Dermis blood vessel endothelial cell (primary cell): ENCODE data around the gene HABP2. TPM values are rescaled to one million over a fixed set of nuclear protein-coding genes. Genes with fewer than 3 reads are reported as not detected.

Source experiments
- DNase-seq: peaks from one replicate; pipeline ENCODE4 v3.0.0; 2010
- total RNA-seq: library from RNA; depleted of rRNA; stranded (reverse); fragments of >200 nt; gene quantifications from 2 replicates; pipeline ENCODE4 v1.2.3, GENCODE V29; 2014

HABP2 gene
- total RNA-seq, 1 donor from 2014 or later, result under 0.01 TPM

DNA sequence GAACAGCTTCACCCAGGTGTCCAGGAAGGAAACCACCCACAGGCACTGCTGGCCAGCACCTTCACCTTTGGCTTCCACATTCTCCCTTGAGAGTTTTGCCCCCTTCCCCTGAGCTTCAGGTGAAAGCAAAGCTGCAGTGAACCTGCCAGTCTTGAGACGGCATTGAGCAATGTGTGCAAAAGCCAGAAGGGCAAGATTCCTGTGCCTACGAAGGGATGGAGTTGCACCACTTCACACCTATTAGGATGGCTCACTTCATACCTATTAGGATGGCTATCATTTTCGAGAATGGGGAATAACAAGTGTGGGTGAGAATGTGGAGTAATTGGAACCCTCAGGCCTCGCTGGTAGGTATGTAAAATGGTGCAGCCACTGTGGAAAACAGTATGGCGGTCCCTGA is 7.2 kb downstream of the HABP2 start:
- no peak for DNase-seq

- DNase-seq, result no peak
These were observed 8.4 kb downstream of the HABP2 start for GRCh38 chr10:113561214-113561613.

GRCh38 chr10:113562069-113562468 is 9.2 kb downstream of the HABP2 start:
- no peak for DNase-seq

DNA sequence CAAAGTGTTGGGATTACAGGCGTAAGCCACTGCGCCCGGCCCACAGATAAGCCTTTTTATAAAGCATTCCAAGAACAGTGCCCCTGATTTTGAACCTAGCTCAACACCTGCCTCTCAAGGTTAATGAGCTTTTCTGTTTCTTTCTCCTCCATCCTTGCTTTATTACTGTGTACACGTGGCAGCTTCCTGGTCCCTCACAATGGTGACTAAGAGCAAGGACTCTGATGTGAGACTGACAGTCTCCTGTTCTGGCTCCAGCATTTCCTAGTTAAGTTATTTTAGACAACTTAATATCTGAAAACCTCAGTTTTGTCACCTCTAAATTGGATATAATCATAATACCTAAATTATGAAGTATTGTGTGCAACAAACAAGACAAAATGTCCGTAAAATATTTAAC is 9.9 kb downstream of the HABP2 start:
- DNase-seq, result peak; percentile 6

DNA sequence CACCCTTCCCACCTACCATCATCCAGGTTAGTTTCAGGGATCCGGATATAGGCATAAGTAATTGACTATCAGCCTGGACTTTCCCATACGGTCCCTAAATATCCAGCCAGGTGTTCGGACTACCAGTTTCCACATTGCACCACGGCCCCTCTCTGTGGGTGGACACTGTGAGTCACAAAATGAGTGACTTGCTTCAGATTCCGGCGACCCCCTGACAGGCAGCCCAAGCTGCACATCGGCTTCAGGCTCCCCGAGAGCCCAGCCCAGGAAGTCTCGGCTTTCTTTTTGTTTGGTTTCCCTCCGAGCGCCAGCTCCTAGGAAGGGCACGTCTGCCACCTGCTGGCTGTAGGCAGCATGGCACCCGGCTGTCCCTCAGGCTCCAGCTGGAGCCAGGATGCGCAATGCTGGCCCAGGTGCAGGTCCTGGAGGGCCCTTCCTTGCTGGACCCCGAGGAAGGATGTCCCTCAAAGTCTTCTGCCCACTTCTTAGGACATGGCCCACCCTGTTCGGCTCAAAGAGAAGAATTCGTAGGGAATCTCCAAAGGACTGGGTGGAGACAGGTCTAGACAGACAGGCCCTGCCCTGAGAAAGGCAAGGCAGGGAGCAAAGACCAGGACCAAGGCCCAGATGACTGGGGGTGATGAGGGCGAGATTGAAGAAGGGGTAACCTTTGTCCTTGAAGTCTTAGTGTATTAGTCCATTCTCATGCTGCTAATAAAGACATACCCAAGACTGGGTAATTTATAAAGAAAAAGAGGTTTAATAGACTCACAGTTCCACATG is 10.6 kb downstream of the HABP2 start:
- peak; percentile 82 for DNase-seq

DNA sequence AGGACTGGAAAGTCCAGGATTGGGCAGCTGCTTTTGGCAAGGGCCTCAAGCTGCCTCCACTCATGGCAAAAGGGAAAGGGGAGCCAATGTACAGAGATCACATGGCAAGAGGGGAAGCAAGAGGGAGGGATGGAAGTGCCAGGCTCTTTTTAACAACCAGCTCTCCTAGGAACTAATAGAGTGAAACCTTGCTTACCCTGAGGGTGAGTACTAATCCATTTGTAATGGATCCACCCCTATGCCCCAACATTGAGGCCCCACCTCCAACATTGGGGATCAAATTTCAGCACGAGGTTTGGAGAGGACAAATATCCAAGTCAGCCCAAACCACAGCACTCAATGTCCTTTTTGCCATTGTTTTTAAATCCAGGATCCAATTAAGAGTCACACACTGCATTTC is 12.5 kb downstream of the HABP2 start:
- DNase-seq, result no peak

DNA sequence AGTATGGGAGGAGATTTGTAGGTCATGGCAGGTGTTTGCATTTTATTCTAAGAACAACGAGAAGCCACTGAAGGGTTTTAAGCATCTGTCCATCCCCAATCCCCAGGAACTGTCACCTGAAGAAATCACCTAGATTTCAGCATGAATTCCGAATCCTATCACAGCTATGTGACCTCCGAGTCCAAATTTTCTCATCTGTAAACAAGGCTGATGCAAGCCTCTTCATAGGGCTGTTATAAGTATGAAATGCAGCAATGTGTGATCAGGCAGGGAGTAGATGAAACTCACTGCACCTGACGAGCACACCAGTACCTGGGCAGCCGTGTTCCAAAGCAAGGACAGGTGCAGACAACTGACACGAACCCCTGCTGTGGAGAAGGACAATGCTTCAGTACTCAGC is 14.0 kb downstream of the HABP2 start:
- no peak for DNase-seq

DNA sequence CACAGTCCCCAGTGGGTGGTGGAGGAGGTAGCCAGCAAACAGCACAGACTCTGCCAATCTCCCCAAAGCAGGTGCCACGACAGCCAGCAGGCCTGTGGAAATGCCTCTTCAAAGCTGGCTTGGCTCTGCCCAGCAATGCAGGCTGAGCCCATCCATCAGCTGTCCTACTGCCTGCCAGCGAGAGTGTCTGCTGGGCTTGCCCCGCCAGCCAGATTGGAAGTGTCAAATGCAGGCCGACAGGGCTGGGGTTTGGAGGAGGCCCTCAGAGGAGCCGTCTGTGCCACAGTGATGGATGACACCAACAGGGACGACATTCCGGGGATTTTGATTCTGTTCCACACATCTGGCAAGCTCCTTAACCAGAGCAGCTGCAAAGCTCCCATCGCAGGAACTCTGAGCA is 16.7 kb downstream of the HABP2 start:
- DNase-seq, result no peak

DNA sequence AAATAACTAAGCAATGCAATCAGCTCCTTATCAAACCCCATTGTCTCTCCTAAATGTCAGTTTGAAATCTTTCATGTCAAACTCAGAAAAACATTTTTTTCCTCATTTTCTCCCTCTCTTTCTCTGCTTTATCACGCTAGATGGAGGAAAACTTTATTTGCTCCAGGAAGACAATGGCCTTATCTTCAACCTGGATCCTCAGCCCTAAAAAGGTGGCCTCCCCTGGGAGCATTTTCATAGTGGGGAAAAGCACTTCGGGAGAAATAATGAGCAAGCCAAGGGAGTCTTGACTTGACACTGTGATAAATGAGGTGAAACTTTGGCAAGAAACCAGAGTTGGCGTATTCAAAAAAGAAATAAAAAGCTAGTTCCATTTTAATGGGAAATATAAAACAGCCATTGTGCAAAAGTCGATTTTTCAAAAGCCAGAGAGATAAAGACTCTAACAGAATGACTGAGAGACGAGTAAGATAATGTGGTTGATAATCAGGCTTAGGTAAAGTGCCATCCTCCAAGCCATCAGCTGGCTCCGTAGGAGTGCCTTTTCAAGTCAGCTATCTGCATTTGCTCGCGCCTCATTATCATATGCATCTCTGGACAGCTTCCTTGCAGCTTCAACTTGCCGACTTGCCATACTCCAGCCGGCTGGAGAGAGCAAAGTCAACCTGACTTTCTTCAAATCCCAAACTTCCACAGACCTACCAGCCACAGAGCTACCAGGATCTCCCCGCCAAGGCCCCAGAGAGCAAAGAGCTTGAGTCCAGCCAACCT is 19.9 kb downstream of the HABP2 start:
- DNase-seq, result no peak

GRCh38 chr10:113573368-113573767 is 20.5 kb downstream of the HABP2 start:
- no peak for DNase-seq

- peak; percentile 56 for DNase-seq
These were observed 24.0 kb downstream of the HABP2 start for GRCh38 chr10:113576852-113577251.

GRCh38 chr10:113578773-113579172 is 25.9 kb downstream of the HABP2 start:
- no peak for DNase-seq

DNA sequence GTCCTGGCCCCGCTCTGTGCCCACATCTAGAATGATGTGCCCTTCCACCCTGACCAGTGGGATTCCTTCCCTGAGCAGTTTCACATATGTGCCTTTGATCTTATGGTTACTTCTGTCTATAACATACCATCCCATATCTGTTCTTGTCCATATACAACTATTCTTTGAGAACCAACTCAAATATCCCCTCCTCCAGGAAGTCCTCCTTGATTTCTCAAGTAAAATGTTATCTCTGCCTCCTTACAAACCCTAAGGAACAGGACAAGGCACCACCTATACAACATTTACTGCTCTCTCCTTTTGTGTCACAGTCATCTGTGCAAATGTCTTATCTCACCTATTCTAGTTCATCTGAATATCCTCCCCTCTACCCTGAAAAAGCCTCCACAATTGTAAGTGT is 28.2 kb downstream of the HABP2 start:
- no peak for DNase-seq

- no peak for DNase-seq
These were observed 30.7 kb downstream of the HABP2 start for GRCh38 chr10:113583571-113583970.

GRCh38 chr10:113585949-113586348 is 33.1 kb downstream of the HABP2 start:
- no peak for DNase-seq

DNA sequence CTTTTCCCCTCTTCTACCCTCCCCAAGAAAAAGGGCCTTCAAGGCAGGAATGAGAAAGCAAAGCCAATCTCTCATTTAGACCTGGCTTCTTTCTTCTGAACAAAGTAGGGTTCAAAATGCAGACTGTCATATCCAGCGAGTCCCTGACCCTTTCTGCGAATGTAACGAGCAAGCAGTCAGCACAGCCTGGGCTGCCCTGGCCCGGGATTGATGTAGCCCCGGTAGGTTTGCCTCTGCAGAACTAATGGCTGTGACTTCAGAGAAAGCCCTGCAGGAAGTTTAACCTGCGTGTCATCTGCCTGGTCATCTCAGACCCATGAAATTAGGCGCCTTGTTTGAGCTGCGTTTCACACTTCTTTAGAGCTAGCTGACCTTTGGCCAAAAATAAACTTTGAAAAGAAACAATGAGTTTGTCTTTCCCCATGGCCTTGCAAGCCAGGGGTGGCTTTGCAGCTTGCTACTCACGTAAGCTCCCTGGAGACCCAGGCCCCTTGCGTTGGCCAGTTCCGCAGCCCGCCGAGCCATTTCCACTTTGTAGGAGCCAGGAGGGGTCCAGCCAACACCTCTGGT is 36.4 kb downstream of the HABP2 start:
- no peak for DNase-seq

DNA sequence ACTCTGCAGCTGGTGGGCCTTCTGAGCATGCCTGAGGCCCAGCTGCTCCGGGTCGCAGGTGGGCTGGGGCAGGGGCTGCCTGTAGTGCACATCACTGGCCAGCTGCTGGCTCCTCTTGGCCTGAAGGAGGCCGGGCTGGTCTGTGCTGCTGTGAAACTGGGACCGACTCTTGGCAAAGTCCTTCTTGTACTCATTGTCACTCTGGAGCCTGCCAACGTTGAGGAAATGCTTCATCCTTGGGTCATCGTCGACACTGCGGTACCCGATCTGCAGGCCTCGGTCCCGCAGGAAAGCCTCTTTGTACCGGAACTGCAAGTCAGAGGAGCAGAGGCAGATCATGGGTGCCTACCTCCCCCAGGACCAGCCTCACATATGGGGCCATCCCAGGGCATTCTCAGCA is 37.7 kb downstream of the HABP2 start:
- DNase-seq, result no peak

- DNase-seq, result no peak
These were observed 39.5 kb downstream of the HABP2 start for GRCh38 chr10:113592380-113592779.

DNA sequence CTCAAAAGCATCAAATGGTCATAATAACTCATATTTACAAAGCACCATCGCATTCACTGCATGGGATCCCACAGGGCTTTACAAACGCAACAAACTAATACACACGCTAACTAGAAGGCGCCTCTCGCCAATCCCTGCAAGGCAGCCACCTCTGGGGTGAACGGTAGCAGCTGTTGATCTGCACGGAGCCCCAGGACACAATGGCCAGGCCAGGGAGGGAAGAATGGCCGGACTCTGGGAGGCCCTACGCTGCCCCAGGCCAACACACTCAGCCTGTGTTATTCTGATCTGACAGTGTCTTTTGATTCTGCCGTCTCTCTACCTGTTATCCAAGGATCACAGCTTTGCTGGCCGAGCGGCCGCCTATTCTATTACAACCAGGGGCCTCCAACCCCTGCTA is 41.8 kb downstream of the HABP2 start:
- no peak for DNase-seq

DNA sequence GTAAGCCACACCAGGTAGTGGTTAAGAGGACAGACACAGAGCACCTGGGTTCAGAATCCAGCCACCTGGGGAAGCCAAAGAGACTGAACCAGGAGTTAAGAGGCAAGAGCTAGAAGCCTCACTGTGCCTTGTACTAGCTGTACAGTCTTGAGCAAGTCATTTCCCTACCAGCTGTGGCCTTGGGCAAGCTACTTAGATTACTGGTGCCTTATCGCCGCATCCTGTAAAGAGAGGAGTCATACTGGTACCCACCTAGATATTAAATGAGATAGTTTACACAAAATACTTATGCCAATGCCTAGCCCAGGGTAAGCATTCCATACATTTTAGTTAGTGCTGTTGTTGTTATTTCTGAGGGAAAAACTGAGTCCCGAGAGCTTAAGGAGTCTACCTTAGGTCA is 47.7 kb downstream of the HABP2 start:
- DNase-seq, result no peak

GRCh38 chr10:113603057-113603777 is 50.4 kb downstream of the HABP2 start:
- no peak for DNase-seq

- no peak for DNase-seq
These were observed 51.7 kb downstream of the HABP2 start for GRCh38 chr10:113604572-113604971.
